Natural killer cell treated with Interleukin-12 subunit alpha and Interleukin-12 subunit beta and Interleukin-15 and Interleukin-18, amount 100 ng/mL, for 72 hours (primary cell): ENCODE results near the gene PMFBP1. TPM values are rescaled to one million over a fixed set of nuclear protein-coding genes. Genes with fewer than 3 reads are reported as not detected.

Experiments used
- total RNA-seq, 2 donors: library from RNA; stranded (reverse); gene quantifications; one replicate each; pipeline ENCODE4 v1.2.3, GENCODE V29; 2022

Gene PMFBP1
- total RNA-seq, 2 donors from 2014 or later, result 0.45 to 0.67 TPM

Other genes with a start within 250 kb of the PMFBP1 start
- not detected for gene PKD1L3, start 171.8 kb downstream of the PMFBP1 start, total RNA-seq
- 10 to 100 TPM; 14.8 to 28.7 TPM for gene DHODH, start 163.4 kb downstream of the PMFBP1 start, total RNA-seq
- gene HP, start 117.7 kb downstream of the PMFBP1 start, total RNA-seq, result not detected
- gene HPR, start 108.9 kb downstream of the PMFBP1 start, total RNA-seq, result not detected
- gene TXNL4B, start 78.5 kb downstream of the PMFBP1 start, total RNA-seq, result 10 to 100 TPM; 24.2 to 28.8 TPM
- 100 to 1,000 TPM; 108 to 121 TPM for gene DHX38, start 78.3 kb downstream of the PMFBP1 start, total RNA-seq